Spleen (tissue), 11 donors: ENCODE results near the gene GRM5. TPM values are rescaled to one million over a fixed set of nuclear protein-coding genes. Genes with fewer than 3 reads are reported as not detected.

Experiments
- DNase-seq: peaks from one replicate; pipeline ENCODE4 v3.0.0-alpha.2; 2020
- H3K27ac ChIP-seq, 8 donors: fragments of 200-600 bp; sonication (generic) in 7 of 8; 1 replicate in 4 of 8; 2 replicates in 4 of 8; pipeline versions ENCODE4 v1.5.0 to v1.8.0; 2016 to 2021; ENCODE audit warnings: inconsistent platforms in 4 of 8, mild to moderate bottlenecking in 4 of 8, moderate library complexity in 1 of 8
- H3K27me3 ChIP-seq, 7 donors: fragments of 200-600 bp; sonication (generic) in 6 of 7; replicated peaks in 1 of 7; 1 replicate in 4 of 7; 2 replicates in 3 of 7; pipeline versions ENCODE4 v1.5.0 to v1.8.0; 2016 to 2021; ENCODE audit warnings: inconsistent platforms in 3 of 7, mild to moderate bottlenecking in 1 of 7
- H3K36me3 ChIP-seq, 6 donors: fragments of 200-600 bp; sonication (generic) in 5 of 6; 1 replicate in 4 of 6; 2 replicates in 2 of 6; pipeline versions ENCODE4 v1.5.0 to v1.8.0; 2016 to 2021; ENCODE audit warnings: inconsistent platforms in 2 of 6
- H3K4me1 ChIP-seq, 6 donors: fragments of 200-600 bp; sonication (generic) in 5 of 6; 1 replicate in 3 of 6; 2 replicates in 3 of 6; pipeline versions ENCODE4 v1.5.0 to v1.8.0; 2016 to 2021; ENCODE audit warnings: inconsistent platforms in 3 of 6
- H3K4me3 ChIP-seq, 8 donors: fragments of 200-600 bp; sonication (generic) in 7 of 8; 1 replicate in 4 of 8; 2 replicates in 4 of 8; pipeline versions ENCODE4 v1.5.0 to v1.8.0; 2016 to 2021; ENCODE audit warnings: inconsistent platforms in 4 of 8, mild to moderate bottlenecking in 4 of 8, moderate library complexity in 2 of 8
- H3K9me3 ChIP-seq, 8 donors: fragments of 200-600 bp; sonication (generic) in 7 of 8; 1 replicate in 4 of 8; 2 replicates in 4 of 8; pipeline versions ENCODE4 v1.5.0 to v1.8.0; 2016 to 2021; ENCODE audit warnings: inconsistent platforms in 4 of 8
- CTCF ChIP-seq, 11 experiments: fragments of 200-600 bp in 7 of 11; fragments of 450-650 bp in 4 of 11; sonication (generic) in 4 of 11; IDR thresholded peaks in 8 of 11; conservative IDR thresholded peaks in 3 of 11; 1 replicate in 7 of 11; 2 replicates in 4 of 11; pipeline versions ENCODE4 v1.4.0 to v1.8.0; 2016 to 2021; ENCODE audit warnings: antibody characterized with exemption in 11 of 11, inconsistent platforms in 4 of 11, mild to moderate bottlenecking in 1 of 11
- POLR2A ChIP-seq, 3 donors: fragments of 450-650 bp; IDR thresholded peaks; one replicate each; pipeline ENCODE4 v1.5.1; 2017; ENCODE audit warnings: antibody characterized with exemption in 3 of 3, mild to moderate bottlenecking in 1 of 3
- POLR2AphosphoS5 ChIP-seq, 3 donors: sonication (generic); formaldehyde crosslinking; IDR thresholded peaks; one replicate each; pipeline ENCODE4 v1.5.1; 2017; ENCODE audit warnings: antibody characterized with exemption in 3 of 3
- WGBS, 5 donors: extraction: QIAGEN DNeasy Blood & Tissue Kit in 3 of 5; methylation state at CpG; one replicate each; pipeline versions ENCODE4 v1.1.5 to v1.1.7; 2013 to 2018; 5-methylcytosine and 5-hydroxymethylcytosine counted together
- intact Hi-C: fragments of 100-400 bp; cut with DNase I; formaldehyde crosslinking; loops from one replicate; pipeline ENCODE4 v1.15.0; 2023; ENCODE audit warnings: low total_unique reads
- polyA plus RNA-seq, 3 donors: library from polyadenylated mRNA; stranded (reverse); fragments of 200-250 nt; gene quantifications; one replicate each; pipeline ENCODE4 v1.2.1, GENCODE V29; 2013
- total RNA-seq, 7 donors: library from RNA; depleted of rRNA in 3 of 7; stranded (reverse); fragments of >200 nt in 3 of 7; fragmentation: NEBNext Ultra II Directional in 4 of 7; extraction: Animal tissue kit (Norgen Biotek cat#: 25700) in 4 of 7; gene quantifications; one replicate each; pipeline versions ENCODE4 v1.1.0 to v1.2.1, GENCODE V29; 2016 to 2021
- donor health status: healthy with polysubstance abuse.
- donor health status: DM: no; HTN: no; CAD: no; lungs with moderate emphysema.
- donor health status: DM: no; HTN: no; CAD: no.
- donor health status: Bipolar disorder and iron deficiency.
- donor health status: healthy.
- donor health status: DM: no; HTN: no; CAD: no.
- donor health status: DM: yes; HTN: yes; CAD: no.

Gene GRM5
- total and polyA plus RNA-seq, 10 donors, result under 0.01 TPM; not detected in 9

- intact Hi-C loops, result no loop called here
- WGBS, 5 donors, result 81 to 91% (median 84%) methylated on average over 4 of the region's 4 CpGs
- H3K36me3 ChIP-seq, result no peaks in the 10 kb centered on the region
- TF ChIP-seq POLR2A (IDR thresholded peaks at IDR 0.05) (no peak), CTCF (IDR thresholded peaks at IDR 0.05 in 8 of 11, conservative IDR thresholded peaks at IDR 0.05 in 3 of 11) (no peak), POLR2AphosphoS5 (IDR thresholded peaks at IDR 0.05) (no peak)
- no peak for DNase-seq
- no peaks in the 10 kb centered on the region for H3K27me3 ChIP-seq
- peaks cover 0 to 11% (median 0%) of the 10 kb centered on the region in 8 donors for H3K9me3 ChIP-seq
- H3K4me1 ChIP-seq, result no peaks in the 10 kb centered on the region
- H3K4me3 ChIP-seq, result no peak overlapping the region
- H3K27ac ChIP-seq, result no peak overlapping the region
Measured at GRCh38 chr11:88744140-88744539, 321.6 kb downstream of the GRM5 start.

- Histone ChIP-seq H3K27me3 (no peaks in the 10 kb centered on the region), H3K4me1 (no peaks in the 10 kb centered on the region), H3K9me3 (no peaks in the 10 kb centered on the region), H3K36me3 (no peaks in the 10 kb centered on the region), H3K27ac (no peak overlapping the region), H3K4me3 (no peak overlapping the region)
- no peak for TF ChIP-seq POLR2AphosphoS5 (IDR thresholded peaks at IDR 0.05)
- no peak for TF ChIP-seq CTCF (IDR thresholded peaks at IDR 0.05 in 8 of 11, conservative IDR thresholded peaks at IDR 0.05 in 3 of 11)
- no peak for TF ChIP-seq POLR2A (IDR thresholded peaks at IDR 0.05)
- DNase-seq, result no peak
- WGBS, 5 donors, result 64 to 78% (median 69%) methylated on average over 8 of the region's 8 CpGs
- intact Hi-C loops, result no loop called here
Measured at GRCh38 chr11:88739524-88739923, 326.3 kb downstream of the GRM5 start.

GRCh38 chr11:88709567-88709966, 356.2 kb downstream of the GRM5 start:
- no peaks in the 10 kb centered on the region for H3K27me3 ChIP-seq
- 13 to 83% (median 67%) methylated on average over 1 of the region's 1 CpG for WGBS, 5 donors
- TF ChIP-seq POLR2AphosphoS5 (IDR thresholded peaks at IDR 0.05) (no peak), CTCF (IDR thresholded peaks at IDR 0.05 in 8 of 11, conservative IDR thresholded peaks at IDR 0.05 in 3 of 11) (no peak), POLR2A (IDR thresholded peaks at IDR 0.05) (no peak)
- H3K27ac ChIP-seq, result no peak overlapping the region
- no peak overlapping the region for H3K4me3 ChIP-seq
- no peak for DNase-seq
- no peaks in the 10 kb centered on the region for H3K4me1 ChIP-seq
- intact Hi-C loops, result no loop called here
- no peaks in the 10 kb centered on the region for H3K9me3 ChIP-seq
- H3K36me3 ChIP-seq, result no peaks in the 10 kb centered on the region

GRCh38 chr11:88704485-88704884, 361.3 kb downstream of the GRM5 start:
- no peaks in the 10 kb centered on the region for H3K27me3 ChIP-seq
- intact Hi-C loops, result no loop called here
- TF ChIP-seq POLR2AphosphoS5 (IDR thresholded peaks at IDR 0.05) (no peak), CTCF (IDR thresholded peaks at IDR 0.05 in 8 of 11, conservative IDR thresholded peaks at IDR 0.05 in 3 of 11) (no peak), POLR2A (IDR thresholded peaks at IDR 0.05) (no peak)
- 78 to 89% (median 86%) methylated on average over 1 of the region's 1 CpG for WGBS, 5 donors
- H3K9me3 ChIP-seq, result no peaks in the 10 kb centered on the region
- H3K4me3 ChIP-seq, result no peak overlapping the region
- H3K27ac ChIP-seq, result no peak overlapping the region
- H3K36me3 ChIP-seq, result no peaks in the 10 kb centered on the region
- no peak for DNase-seq
- no peaks in the 10 kb centered on the region for H3K4me1 ChIP-seq
